ENCODE data around the gene IZUMO1.

The IZUMO1 gene

DNA sequence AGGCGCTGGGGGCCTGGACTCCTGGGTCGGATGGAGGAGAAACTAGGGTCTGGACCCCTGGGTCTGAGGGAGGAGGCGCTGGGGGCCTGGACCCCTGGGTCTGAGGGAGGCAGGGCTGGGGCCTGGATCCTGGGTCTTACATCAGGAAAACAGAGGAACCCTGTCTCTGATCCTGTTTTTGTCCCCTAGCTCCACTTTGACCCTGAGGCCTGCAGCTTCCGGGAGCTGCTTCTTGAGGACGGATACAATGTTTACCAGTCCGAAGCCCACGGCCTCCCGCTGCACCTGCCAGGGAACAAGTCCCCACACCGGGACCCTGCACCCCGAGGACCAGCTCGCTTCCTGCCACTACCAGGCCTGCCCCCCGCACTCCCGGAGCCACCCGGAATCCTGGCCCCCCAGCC is 11.0 kb upstream of the IZUMO1 start:
- in situ Hi-C loops (cut with HindIII; ENCODE audit: low sequenced_read_pairs): no loop called here

- in situ Hi-C loops (cut with HindIII; ENCODE audit: low sequenced_read_pairs): no loop called here
These were observed 10.5 kb upstream of the IZUMO1 start for GRCh38 chr19:48757089-48757675.

DNA sequence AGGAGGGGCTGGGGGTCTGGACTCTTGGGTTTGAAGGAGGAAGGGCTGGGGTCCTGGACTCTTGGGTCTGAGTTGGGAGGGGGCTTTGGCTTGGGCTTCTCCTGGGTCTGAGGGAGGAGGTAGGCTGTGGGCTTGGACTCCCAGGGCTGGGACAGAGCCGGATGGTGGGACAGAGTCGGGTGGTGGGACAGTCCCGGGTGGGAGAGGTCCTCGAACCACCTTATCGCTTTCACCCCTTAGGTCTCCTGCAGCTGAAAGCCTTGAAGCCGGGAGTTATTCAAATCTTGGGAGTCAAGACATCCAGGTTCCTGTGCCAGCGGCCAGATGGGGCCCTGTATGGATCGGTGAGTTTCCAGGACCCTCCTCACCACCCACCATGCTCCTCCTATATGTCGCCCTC is 10.0 kb upstream of the IZUMO1 start:
- in situ Hi-C loops (cut with HindIII; ENCODE audit: low sequenced_read_pairs): no loop called here

DNA sequence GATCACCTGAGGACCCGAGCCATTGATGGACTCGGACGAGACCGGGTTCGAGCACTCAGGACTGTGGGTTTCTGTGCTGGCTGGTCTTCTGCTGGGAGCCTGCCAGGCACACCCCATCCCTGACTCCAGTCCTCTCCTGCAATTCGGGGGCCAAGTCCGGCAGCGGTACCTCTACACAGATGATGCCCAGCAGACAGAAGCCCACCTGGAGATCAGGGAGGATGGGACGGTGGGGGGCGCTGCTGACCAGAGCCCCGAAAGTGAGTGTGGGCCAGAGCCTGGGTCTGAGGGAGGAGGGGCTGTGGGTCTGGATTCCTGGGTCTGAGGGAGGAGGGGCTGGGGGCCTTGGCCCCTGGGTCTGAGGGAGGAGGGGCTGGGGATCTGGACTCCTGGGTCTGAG is 9.5 kb upstream of the IZUMO1 start:
- in situ Hi-C loops (cut with HindIII; ENCODE audit: low sequenced_read_pairs): no loop called here

DNA sequence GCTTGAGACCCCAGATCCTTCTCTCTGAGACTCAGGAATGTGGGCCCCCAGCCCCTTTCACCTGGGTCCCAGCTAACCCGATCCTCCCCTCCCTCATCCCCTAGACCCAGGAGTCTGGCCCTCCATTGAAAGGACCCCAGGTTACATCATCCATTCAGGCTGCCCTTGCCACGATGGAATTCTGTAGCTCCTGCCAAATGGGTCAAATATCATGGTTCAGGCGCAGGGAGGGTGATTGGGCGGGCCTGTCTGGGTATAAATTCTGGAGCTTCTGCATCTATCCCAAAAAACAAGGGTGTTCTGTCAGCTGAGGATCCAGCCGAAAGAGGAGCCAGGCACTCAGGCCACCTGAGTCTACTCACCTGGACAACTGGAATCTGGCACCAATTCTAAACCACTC is 9.1 kb upstream of the IZUMO1 start:
- in situ Hi-C loops (cut with HindIII; ENCODE audit: low sequenced_read_pairs): no loop called here

DNA sequence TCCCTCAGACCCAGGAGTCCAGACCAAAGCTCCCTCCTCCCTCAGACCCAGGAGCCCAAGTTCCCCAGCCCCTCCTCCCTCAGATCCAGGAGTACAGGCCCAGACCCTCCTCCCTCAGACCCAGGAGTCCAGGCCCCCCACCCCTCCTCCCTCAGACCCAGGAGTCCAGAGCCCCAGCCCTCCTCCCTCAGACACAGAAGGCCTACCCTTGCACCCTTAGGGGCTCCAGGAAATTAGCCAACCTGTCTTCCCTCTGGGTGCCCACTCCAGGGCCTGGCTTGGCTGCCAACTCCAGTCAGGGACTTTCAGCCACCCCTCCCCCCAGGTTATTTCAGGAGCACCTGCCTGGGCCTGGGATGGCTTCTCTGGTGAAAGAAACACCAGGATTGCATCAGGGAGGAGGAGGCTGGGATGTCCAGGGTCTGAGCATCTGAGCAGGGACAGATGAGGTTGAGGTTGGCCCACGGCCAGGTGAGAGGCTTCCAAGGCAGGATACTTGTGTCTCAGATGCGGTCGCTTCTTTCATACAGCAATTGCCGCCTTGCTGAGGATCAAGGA is 8.5 kb upstream of the IZUMO1 start, which contains the start of gene FGF21:
Gene FGF21 (plus strand): TSS at position 441 of the 558 bp plus-strand sequence. CDS start 713 bp downstream, outside the sequence.
- in situ Hi-C loops (cut with HindIII; ENCODE audit: low sequenced_read_pairs): no loop called here

DNA sequence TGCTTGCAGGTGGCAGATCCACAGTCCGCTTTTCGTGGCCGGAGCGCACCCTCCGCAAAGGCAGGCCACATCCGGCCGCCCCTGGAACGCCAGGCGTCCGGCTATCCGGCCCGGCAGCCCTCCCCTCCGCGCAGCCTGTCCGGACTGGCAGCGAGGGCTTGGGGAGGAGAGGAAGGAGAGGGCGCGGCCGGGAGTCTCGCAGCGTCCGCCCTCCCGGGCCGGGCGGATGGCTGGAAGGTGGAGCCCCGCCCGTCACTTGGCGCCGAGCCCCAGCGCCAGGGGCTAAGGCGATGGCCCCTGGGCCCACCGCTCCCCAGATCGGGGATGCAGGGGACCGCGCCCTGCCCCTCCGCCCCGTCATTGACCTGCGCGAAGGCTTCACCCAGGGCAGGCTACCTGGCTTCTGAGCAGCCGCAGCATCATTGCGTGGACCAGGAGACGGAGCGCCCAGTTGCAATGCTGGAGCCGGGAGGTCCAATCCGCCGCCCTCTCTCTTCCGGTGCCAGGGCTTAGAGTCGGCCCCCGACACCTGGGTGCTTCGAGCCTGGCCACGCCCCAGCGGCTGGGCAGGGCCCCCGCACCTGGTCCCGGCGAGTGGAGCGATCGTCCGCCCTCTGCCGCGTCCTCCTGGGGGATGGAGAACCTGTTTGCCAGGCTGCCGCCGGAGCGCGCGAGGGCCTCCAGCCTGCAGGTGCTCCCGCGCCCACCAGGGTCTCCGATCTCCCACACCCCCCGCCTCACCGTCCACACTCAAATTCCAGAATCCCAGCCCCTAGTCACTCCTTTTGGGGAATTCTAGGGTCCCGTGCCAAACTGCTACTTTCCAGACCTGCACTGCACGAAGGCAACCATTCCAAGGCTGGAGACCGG is 6.0 kb upstream of the IZUMO1 start, which contains the start of gene FUT1:
Gene FUT1 (minus strand): TSS at position 146 of the 870 bp plus-strand sequence. CDS start 1,360 bp downstream, outside the sequence.
- in situ Hi-C loops (cut with HindIII; ENCODE audit: low sequenced_read_pairs): no loop called here

DNA sequence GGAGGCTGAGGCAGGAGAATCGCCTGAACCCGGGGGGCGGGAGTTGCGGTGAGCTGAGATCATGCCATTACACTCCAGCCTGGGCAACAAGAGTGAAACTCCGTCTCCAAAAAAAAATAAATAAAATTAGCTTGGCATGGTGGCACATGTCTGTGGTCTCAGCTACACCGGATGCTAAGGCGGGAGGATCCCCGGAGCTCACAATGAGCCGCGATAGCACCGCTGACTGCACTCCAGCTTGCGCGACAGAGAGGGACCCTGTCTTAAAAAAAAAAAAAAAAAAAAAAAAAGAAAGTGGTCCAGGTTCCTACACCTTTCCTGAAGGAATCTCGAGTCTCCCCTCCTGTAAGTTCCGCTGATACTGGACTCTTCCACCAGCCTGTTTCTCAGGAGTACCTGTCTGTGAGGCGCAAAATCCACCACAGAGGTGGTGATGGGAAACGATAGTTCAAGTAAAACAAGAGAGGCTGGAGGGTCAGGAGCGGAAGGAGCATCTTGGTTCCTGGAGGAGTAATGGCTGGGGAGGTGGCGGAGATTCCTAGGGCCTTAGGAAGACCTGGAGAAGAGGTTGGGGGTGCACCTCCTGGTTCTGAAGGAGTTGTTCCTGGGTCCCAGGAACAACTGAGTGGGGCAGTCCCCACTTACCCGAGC is 5.3 kb upstream of the IZUMO1 start:
- in situ Hi-C loops (cut with HindIII; ENCODE audit: low sequenced_read_pairs): no loop called here

GRCh38 chr19:48750771-48751504 is 4.2 kb upstream of the IZUMO1 start:
- in situ Hi-C loops (cut with HindIII; ENCODE audit: low sequenced_read_pairs): no loop called here

- in situ Hi-C loops (cut with HindIII; ENCODE audit: low sequenced_read_pairs): no loop called here
These were observed 3.6 kb upstream of the IZUMO1 start for GRCh38 chr19:48750351-48750750.

GRCh38 chr19:48749571-48750198 is 3.0 kb upstream of the IZUMO1 start:
- in situ Hi-C loops (cut with HindIII; ENCODE audit: low sequenced_read_pairs): no loop called here

DNA sequence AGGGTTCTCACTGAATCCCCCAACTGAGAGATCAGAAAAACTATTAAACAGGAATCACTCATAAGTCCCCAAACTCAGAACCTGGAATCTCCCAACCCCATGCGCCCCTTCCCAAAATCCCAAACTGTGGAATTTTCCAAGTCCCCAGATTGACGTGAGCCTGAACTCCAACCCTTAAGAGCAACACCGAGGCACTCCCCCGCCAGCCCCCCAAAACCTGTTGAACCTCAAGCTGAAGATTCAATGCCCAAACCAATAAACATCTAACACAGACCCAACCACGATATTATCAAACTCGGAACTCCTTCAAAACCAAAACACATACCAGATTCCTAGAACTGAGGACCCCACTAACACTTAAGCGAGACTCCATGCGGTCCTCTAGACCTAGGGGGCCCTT is 599 bp downstream of the IZUMO1 start:
- in situ Hi-C loops (cut with HindIII; ENCODE audit: low sequenced_read_pairs): no loop called here

DNA sequence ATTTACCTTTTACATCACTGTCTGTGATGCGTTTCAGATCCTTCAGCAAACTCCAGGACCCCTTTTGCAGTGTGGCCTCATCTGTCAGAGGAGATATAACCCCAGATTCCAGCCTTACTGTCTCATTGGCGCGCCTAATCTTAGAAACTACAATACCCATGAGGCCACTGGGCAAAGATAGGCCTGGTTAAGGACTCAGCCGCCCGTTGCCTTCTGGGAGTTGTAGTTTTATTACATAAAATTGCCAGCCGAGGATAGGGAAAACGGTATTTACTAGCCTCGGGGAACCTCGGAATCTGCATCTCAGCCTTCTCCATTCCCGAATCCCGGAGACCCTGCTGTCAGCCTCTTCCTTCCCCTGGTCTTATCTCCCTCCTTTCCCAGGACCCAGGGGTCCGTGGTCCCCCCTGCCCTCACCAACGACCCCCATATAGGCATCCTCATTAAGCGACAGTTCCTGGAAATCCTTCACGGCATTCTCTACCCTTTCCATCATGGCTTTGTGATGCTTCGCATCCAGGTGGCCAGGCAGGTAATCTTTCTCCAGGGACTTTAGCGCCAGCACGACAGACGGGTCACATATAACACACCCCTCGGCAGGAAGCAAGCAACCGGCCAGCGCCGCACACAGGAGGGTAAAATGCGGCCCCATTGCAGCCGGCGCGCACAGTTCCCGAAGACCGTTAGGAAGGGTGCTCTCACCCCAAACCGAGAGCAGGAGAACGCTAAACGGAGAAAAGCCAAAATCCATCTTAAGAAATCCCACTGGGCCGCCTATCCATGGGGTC is 1.3 kb downstream of the IZUMO1 start:
- in situ Hi-C loops (cut with HindIII; ENCODE audit: low sequenced_read_pairs): no loop called here

- in situ Hi-C loops (cut with HindIII; ENCODE audit: low sequenced_read_pairs): no loop called here
These were observed 4.6 kb downstream of the IZUMO1 start for GRCh38 chr19:48742096-48742495.

GRCh38 chr19:48741129-48741999 is 5.3 kb downstream of the IZUMO1 start:
- in situ Hi-C loops (cut with HindIII; ENCODE audit: low sequenced_read_pairs): no loop called here

DNA sequence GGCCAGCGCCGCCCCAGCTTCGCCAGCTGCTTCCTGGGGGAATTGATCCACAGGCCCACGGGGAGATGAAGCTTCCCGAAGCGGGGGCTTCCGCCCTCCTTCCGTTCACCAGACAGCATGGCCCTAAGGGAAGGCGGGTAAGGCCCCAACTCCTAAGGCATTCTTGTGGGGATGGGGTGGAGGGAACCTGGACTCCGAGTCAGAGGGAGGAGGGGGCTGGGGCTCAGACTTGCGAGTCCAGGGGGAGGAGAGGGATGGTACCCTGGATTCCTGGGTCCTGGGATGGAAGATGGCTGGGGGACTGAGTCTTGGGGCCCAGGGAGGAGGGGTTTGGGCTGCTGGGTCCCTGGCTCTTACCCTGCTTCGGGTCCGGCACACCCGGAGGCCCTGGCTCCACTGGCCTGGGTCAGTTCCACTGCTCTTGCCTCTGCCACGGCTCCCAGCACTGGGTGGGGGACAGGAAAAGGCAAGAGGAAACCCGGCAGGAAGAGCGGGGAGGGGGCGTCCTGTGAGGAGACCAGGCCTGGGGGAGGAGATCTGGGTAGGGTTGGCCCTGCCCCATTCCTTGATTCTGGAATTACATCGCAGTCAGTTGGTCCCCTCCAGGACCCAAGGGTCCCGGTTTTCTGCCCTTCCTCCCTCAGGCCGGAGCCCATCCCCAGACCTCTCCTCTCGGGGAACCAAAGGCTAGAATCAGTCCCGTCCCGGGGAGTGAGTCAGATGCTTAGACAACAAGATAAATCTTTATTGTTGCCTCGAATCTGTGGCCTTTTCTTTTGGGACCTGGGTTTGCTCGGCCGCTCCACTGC is 6.3 kb downstream of the IZUMO1 start, which contains the start of gene RASIP1:
Gene RASIP1 (minus strand): TSS at position 447 of the 809 bp plus-strand sequence. CDS start 328 bp downstream, at position 119.
- in situ Hi-C loops (cut with HindIII; ENCODE audit: low sequenced_read_pairs): no loop called here

- in situ Hi-C loops (cut with HindIII; ENCODE audit: low sequenced_read_pairs): no loop called here
These were observed 7.1 kb downstream of the IZUMO1 start for GRCh38 chr19:48739404-48740163.

Measured in endothelial cell of hepatic sinusoid (primary cell).